Loucy (cell line): ENCODE measurements around the gene ANK3.

ENCODE experiments used
- H2AFZ ChIP-seq: fragments of 200-600 bp; sonication (generic); 2 replicates; pipeline ENCODE4 v1.6.0; 2016; ENCODE audit warnings: antibody characterized with exemption, mild to moderate bottlenecking, low read length, moderate library complexity
- H3F3A ChIP-seq: fragments of 200-600 bp; 2 replicates; pipeline ENCODE4 v1.6.0; 2016; ENCODE audit warnings: antibody characterized with exemption, low read depth, mild to moderate bottlenecking
- H3K27me3 ChIP-seq: fragments of 200-600 bp; sonication (generic); 2 replicates; pipeline ENCODE4 v1.6.1; 2014; ENCODE audit warnings: low read length, mild to moderate bottlenecking; ENCODE audit not compliant: insufficient read depth, poor library complexity, severe bottlenecking
- H3K36me3 ChIP-seq: fragments of 200-600 bp; sonication (generic); 2 replicates; pipeline ENCODE4 v1.6.1; 2016; ENCODE audit warnings: low read length; ENCODE audit not compliant: insufficient read depth
- H3K4me1 ChIP-seq: fragments of 200-600 bp; sonication (generic); 2 replicates; pipeline ENCODE4 v1.5.1; 2014; ENCODE audit warnings: low read length, mild to moderate bottlenecking; ENCODE audit not compliant: insufficient read depth, poor library complexity, severe bottlenecking
- H3K4me2 ChIP-seq: fragments of 200-600 bp; sonication (generic); 2 replicates; pipeline ENCODE4 v1.6.0; 2014; ENCODE audit warnings: antibody characterized with exemption, low read length, low read depth, mild to moderate bottlenecking; ENCODE audit not compliant: poor library complexity, severe bottlenecking
- H3K4me3 ChIP-seq: fragments of 200-600 bp; sonication (generic); 2 replicates; pipeline ENCODE4 v1.5.1; 2014; ENCODE audit warnings: low read length, mild to moderate bottlenecking, mixed read lengths; ENCODE audit not compliant: poor library complexity, severe bottlenecking
- H3K79me2 ChIP-seq: fragments of 200-600 bp; sonication (generic); 2 replicates; pipeline ENCODE4 v1.6.1; 2014; ENCODE audit warnings: low read length; ENCODE audit not compliant: insufficient read depth
- H3K9ac ChIP-seq: fragments of 200-600 bp; sonication (generic); 2 replicates; pipeline ENCODE4 v1.6.0; 2014; ENCODE audit warnings: mild to moderate bottlenecking, low read depth, low read length, moderate library complexity; ENCODE audit not compliant: poor library complexity, severe bottlenecking
- H3K9me2 ChIP-seq: fragments of 200-600 bp; sonication (generic); replicated peaks from 2 replicates; pipeline ENCODE4 v1.6.1; 2016; ENCODE audit warnings: low read depth, low read length, mixed read lengths
- H3K9me3 ChIP-seq: fragments of 200-600 bp; sonication (generic); 2 replicates; pipeline ENCODE4 v1.6.1; 2014; ENCODE audit warnings: mild to moderate bottlenecking, antibody characterized with exemption, low read length, low read depth; ENCODE audit not compliant: insufficient read depth
- H4K20me1 ChIP-seq: fragments of 200-600 bp; sonication (generic); 2 replicates; pipeline ENCODE4 v1.6.0; 2014; ENCODE audit warnings: antibody characterized with exemption, low read length, mild to moderate bottlenecking; ENCODE audit not compliant: insufficient read depth, poor library complexity, severe bottlenecking
- EZH2phosphoT487 ChIP-seq: fragments of 200-600 bp; IDR thresholded peaks from 2 replicates; pipeline ENCODE4 v1.6.1; 2018; ENCODE audit warnings: antibody characterized with exemption, mild to moderate bottlenecking, moderate library complexity, borderline replicate concordance
- TF ChIP-seq, protein P1 (sequence below): fragments of 200-600 bp; sonication (generic); conservative IDR thresholded peaks from 2 replicates; pipeline ENCODE4 v1.5.1; 2014; ENCODE audit warnings: mild to moderate bottlenecking, antibody characterized with exemption, low read length

ANK3 gene

GRCh38 chr10:60395711-60396110 is 6.0 kb upstream of the ANK3 start:
- Histone ChIP-seq H3K9me3 (no peaks in the 10 kb centered on the region), H3K79me2 (no peaks in the 10 kb centered on the region), H3F3A (no peaks in the 10 kb centered on the region), H3K9ac (no peak overlapping the region), H2AFZ (no peak overlapping the region), H3K4me2 (no peak overlapping the region), H3K27me3 (no peaks in the 10 kb centered on the region), H3K36me3 (no peaks in the 10 kb centered on the region), H4K20me1 (no peaks in the 10 kb centered on the region), H3K4me1 (no peaks in the 10 kb centered on the region), H3K9me2 (no peaks in the 10 kb centered on the region), H3K4me3 (no peak overlapping the region)
- TF ChIP-seq, protein P1, sequence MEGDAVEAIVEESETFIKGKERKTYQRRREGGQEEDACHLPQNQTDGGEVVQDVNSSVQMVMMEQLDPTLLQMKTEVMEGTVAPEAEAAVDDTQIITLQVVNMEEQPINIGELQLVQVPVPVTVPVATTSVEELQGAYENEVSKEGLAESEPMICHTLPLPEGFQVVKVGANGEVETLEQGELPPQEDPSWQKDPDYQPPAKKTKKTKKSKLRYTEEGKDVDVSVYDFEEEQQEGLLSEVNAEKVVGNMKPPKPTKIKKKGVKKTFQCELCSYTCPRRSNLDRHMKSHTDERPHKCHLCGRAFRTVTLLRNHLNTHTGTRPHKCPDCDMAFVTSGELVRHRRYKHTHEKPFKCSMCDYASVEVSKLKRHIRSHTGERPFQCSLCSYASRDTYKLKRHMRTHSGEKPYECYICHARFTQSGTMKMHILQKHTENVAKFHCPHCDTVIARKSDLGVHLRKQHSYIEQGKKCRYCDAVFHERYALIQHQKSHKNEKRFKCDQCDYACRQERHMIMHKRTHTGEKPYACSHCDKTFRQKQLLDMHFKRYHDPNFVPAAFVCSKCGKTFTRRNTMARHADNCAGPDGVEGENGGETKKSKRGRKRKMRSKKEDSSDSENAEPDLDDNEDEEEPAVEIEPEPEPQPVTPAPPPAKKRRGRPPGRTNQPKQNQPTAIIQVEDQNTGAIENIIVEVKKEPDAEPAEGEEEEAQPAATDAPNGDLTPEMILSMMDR: no peak
- TF ChIP-seq EZH2phosphoT487: no peak

GRCh38 chr10:60394446-60394845 is 4.8 kb upstream of the ANK3 start:
- Histone ChIP-seq H3K27me3 (no peaks in the 10 kb centered on the region), H3F3A (no peaks in the 10 kb centered on the region), H3K4me2 (no peak overlapping the region), H4K20me1 (no peaks in the 10 kb centered on the region), H3K9me3 (no peaks in the 10 kb centered on the region), H2AFZ (no peak overlapping the region), H3K4me3 (no peak overlapping the region), H3K9ac (no peak overlapping the region), H3K79me2 (no peaks in the 10 kb centered on the region), H3K4me1 (no peaks in the 10 kb centered on the region), H3K9me2 (no peaks in the 10 kb centered on the region), H3K36me3 (no peaks in the 10 kb centered on the region)
- TF ChIP-seq EZH2phosphoT487: no peak
- TF ChIP-seq, protein P1: no peak

DNA sequence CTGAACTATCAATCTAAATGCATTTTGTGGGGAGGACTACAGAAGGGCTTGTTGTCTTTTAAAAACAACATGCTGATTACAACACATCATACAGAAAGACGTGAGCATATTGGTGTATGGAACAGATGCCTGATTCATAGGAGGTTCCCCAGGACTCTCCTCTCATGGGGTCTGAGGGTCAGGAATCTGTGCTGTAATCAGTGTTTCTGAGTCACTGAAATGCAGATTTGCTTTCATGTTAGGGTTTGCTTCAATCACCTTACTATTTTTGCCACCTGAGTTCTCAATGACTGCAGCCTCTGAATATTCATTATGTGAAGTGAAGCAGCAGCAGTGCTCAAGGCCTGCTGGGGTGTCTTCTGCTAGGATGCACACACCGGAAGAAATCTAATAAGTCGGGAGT is 550 bp upstream of the ANK3 start:
- Histone ChIP-seq H3K9me3 (no peaks in the 10 kb centered on the region), H3K4me2 (no peak overlapping the region), H3K9ac (no peak overlapping the region), H4K20me1 (no peaks in the 10 kb centered on the region), H3F3A (no peaks in the 10 kb centered on the region), H3K4me3 (no peak overlapping the region), H3K79me2 (no peaks in the 10 kb centered on the region), H2AFZ (no peak overlapping the region), H3K27me3 (no peaks in the 10 kb centered on the region), H3K4me1 (no peaks in the 10 kb centered on the region), H3K9me2 (no peaks in the 10 kb centered on the region), H3K36me3 (no peaks in the 10 kb centered on the region)
- TF ChIP-seq, protein P1: no peak
- TF ChIP-seq EZH2phosphoT487: no peak
